Activated T-cell treated with anti-CD3 and anti-CD28 coated beads for 48 hours (primary cell): ENCODE results near the gene MSH3.
"Not testable (repeated sequence)": the region's sequence is repeated elsewhere in the genome, so short reads cannot be mapped to it uniquely, and the experiment has no call there.

Experiments
- DNase-seq: peaks from one replicate; pipeline ENCODE4 v3.0.0-alpha.2; 2020; ENCODE audit warnings: low read depth

The MSH3 gene

GRCh38 chr5:80706835-80707447 lies 52.5 kb downstream of the MSH3 start:
- DNase-seq, result no peak

GRCh38 chr5:80707645-80708044 lies 53.2 kb downstream of the MSH3 start:
- no peak for DNase-seq

GRCh38 chr5:80711216-80711615 lies 56.8 kb downstream of the MSH3 start:
- no peak for DNase-seq

- DNase-seq, result no peak
These were observed 57.5 kb downstream of the MSH3 start for GRCh38 chr5:80711938-80712337.

GRCh38 chr5:80712919-80713318 lies 58.5 kb downstream of the MSH3 start:
- DNase-seq, result no peak

GRCh38 chr5:80713631-80714030 lies 59.2 kb downstream of the MSH3 start:
- DNase-seq, result no peak

- no peak for DNase-seq
These were observed 60.3 kb downstream of the MSH3 start for GRCh38 chr5:80714570-80715298.

GRCh38 chr5:80715887-80716286 lies 61.4 kb downstream of the MSH3 start:
- no peak for DNase-seq

- no peak for DNase-seq
These were observed 65.7 kb downstream of the MSH3 start for GRCh38 chr5:80720181-80720580.

- DNase-seq, result no peak
These were observed 68.5 kb downstream of the MSH3 start for GRCh38 chr5:80722916-80723315.

GRCh38 chr5:80725446-80725845 lies 71.0 kb downstream of the MSH3 start:
- no peak for DNase-seq

GRCh38 chr5:80736730-80737129 lies 82.3 kb downstream of the MSH3 start:
- no peak for DNase-seq

- DNase-seq, result no peak
These were observed 84.0 kb downstream of the MSH3 start for GRCh38 chr5:80738466-80738865.

- DNase-seq, result no peak
These were observed 84.6 kb downstream of the MSH3 start for GRCh38 chr5:80739057-80739456.

GRCh38 chr5:80739496-80739895 lies 85.0 kb downstream of the MSH3 start:
- DNase-seq, result no peak

GRCh38 chr5:80739898-80740297 lies 85.4 kb downstream of the MSH3 start:
- DNase-seq, result no peak

GRCh38 chr5:80740488-80740887 lies 86.0 kb downstream of the MSH3 start:
- DNase-seq, result not testable (repeated sequence)

- no peak for DNase-seq
These were observed 86.5 kb downstream of the MSH3 start for GRCh38 chr5:80740999-80741398.

GRCh38 chr5:80744149-80744548 lies 89.7 kb downstream of the MSH3 start:
- DNase-seq, result no peak

GRCh38 chr5:80745490-80745889 lies 91.0 kb downstream of the MSH3 start:
- no peak for DNase-seq

GRCh38 chr5:80747922-80748321 lies 93.5 kb downstream of the MSH3 start:
- DNase-seq, result no peak

- DNase-seq, result no peak
These were observed 98.0 kb downstream of the MSH3 start for GRCh38 chr5:80752427-80752826.

GRCh38 chr5:80753712-80754111 lies 99.3 kb downstream of the MSH3 start:
- no peak for DNase-seq

GRCh38 chr5:80754900-80755299 lies 100.4 kb downstream of the MSH3 start:
- DNase-seq, result peak; percentile 39
